Calu3 (cell line): ENCODE data around the gene C17orf58. TPM values are rescaled to one million over a fixed set of nuclear protein-coding genes. Genes with fewer than 3 reads are reported as not detected.

Source experiments
- BruUV-seq: library from RNA; stranded (reverse); fragments of 400-500 nt; replicated peaks from 2 replicates; lab custom pipeline; 2021; lab: Mats Ljungman, UMichigan
- CTCF ChIA-PET: fragments of 300-600 bp; sonication (Branson Sonifier 250); formaldehyde crosslinking; loops from one replicate; lab custom pipeline; 2022; ENCODE audit warnings: antibody characterized with exemption; lab: Charles Lee
- DNase-seq: peaks from one replicate; pipeline ENCODE4 v3.0.0; 2022
- H3K27ac Mint-ChIP-seq: one replicate; pipeline ENCODE4 v1.8.0; 2022; ENCODE audit warnings: mixed read lengths; ENCODE audit not compliant: unreplicated experiment
- H3K27me3 Mint-ChIP-seq: one replicate; pipeline ENCODE4 v1.8.0; 2022; ENCODE audit warnings: mixed read lengths; ENCODE audit not compliant: unreplicated experiment
- H3K36me3 Mint-ChIP-seq: one replicate; pipeline ENCODE4 v1.8.0; 2022; ENCODE audit warnings: mild to moderate bottlenecking, moderate library complexity, mixed read lengths; ENCODE audit not compliant: insufficient read depth, unreplicated experiment
- H3K4me1 Mint-ChIP-seq: one replicate; pipeline ENCODE4 v1.8.0; 2022; ENCODE audit warnings: mild to moderate bottlenecking, low read depth, mixed read lengths; ENCODE audit not compliant: unreplicated experiment
- H3K4me3 Mint-ChIP-seq: one replicate; pipeline ENCODE4 v1.8.0; 2022; ENCODE audit warnings: mild to moderate bottlenecking, low read depth, moderate library complexity, mixed read lengths; ENCODE audit not compliant: unreplicated experiment
- H3K9me3 Mint-ChIP-seq: one replicate; pipeline ENCODE4 v1.8.0; 2022; ENCODE audit warnings: low read depth, mixed read lengths; ENCODE audit not compliant: unreplicated experiment
- intact Hi-C: fragments of 100-400 bp; cut with micrococcal nuclease; formaldehyde crosslinking; loops from one replicate; pipeline ENCODE4 v1.10.0; 2022; ENCODE audit not compliant: unreplicated experiment
- total RNA-seq: library from RNA; stranded (reverse); gene quantifications from 2 replicates; pipeline ENCODE4 v1.2.3, GENCODE V29; 2022
- TF ChIP-seq, protein P1 (sequence below): fragments of 200-600 bp; IDR thresholded peaks from one replicate; pipeline ENCODE4 v1.8.0; 2022; ENCODE audit warnings: antibody characterized with exemption; ENCODE audit not compliant: unreplicated experiment

Gene C17orf58
- total RNA-seq, 1 experiment from 2014 or later = 11.8 TPM

- no peaks in the 10 kb centered on the region for H3K4me1 Mint-ChIP-seq
- H3K27me3 Mint-ChIP-seq = no peaks in the 10 kb centered on the region
- peak; percentile 43 for DNase-seq
- H3K36me3 Mint-ChIP-seq = no peaks in the 10 kb centered on the region
- H3K9me3 Mint-ChIP-seq = no peaks in the 10 kb centered on the region
- TF ChIP-seq, protein P1, sequence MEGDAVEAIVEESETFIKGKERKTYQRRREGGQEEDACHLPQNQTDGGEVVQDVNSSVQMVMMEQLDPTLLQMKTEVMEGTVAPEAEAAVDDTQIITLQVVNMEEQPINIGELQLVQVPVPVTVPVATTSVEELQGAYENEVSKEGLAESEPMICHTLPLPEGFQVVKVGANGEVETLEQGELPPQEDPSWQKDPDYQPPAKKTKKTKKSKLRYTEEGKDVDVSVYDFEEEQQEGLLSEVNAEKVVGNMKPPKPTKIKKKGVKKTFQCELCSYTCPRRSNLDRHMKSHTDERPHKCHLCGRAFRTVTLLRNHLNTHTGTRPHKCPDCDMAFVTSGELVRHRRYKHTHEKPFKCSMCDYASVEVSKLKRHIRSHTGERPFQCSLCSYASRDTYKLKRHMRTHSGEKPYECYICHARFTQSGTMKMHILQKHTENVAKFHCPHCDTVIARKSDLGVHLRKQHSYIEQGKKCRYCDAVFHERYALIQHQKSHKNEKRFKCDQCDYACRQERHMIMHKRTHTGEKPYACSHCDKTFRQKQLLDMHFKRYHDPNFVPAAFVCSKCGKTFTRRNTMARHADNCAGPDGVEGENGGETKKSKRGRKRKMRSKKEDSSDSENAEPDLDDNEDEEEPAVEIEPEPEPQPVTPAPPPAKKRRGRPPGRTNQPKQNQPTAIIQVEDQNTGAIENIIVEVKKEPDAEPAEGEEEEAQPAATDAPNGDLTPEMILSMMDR = peak; percentile 70
- no peak overlapping the region for H3K4me3 Mint-ChIP-seq
- no TSS peak for BruUV-seq
- intact Hi-C loops = no loop called here
- CTCF ChIA-PET = interaction anchor here (0.6 kb wide), 1 partner anchor 44 kb away, joined by 13 read pairs; no protein-coding TSS in a partner anchor
- no peak overlapping the region for H3K27ac Mint-ChIP-seq
These were observed 15.0 kb upstream of the C17orf58 start for GRCh38 chr17:68011199-68011665.

GRCh38 chr17:68006797-68007196 is 10.5 kb upstream of the C17orf58 start:
- no peaks in the 10 kb centered on the region for H3K9me3 Mint-ChIP-seq
- H3K27ac Mint-ChIP-seq = no peak overlapping the region
- no peaks in the 10 kb centered on the region for H3K27me3 Mint-ChIP-seq

GRCh38 chr17:68004201-68004600 is 7.9 kb upstream of the C17orf58 start:
- no peak for DNase-seq
- intact Hi-C loops = no loop called here
- Mint-ChIP-seq H3K9me3 (no peaks in the 10 kb centered on the region), H3K27ac (no peak overlapping the region), H3K4me3 (no peak overlapping the region), H3K36me3 (no peaks in the 10 kb centered on the region), H3K27me3 (no peaks in the 10 kb centered on the region), H3K4me1 (no peaks in the 10 kb centered on the region)
- CTCF ChIA-PET = interaction anchor here (0.7 kb wide), 1 partner anchor 15 kb away, joined by 5 read pairs; no protein-coding TSS in a partner anchor
- TF ChIP-seq, protein P1 = no peak
- BruUV-seq = no TSS peak

More at GRCh38 chr17:68006797-68007196, 10.5 kb upstream of the C17orf58 start:
- BruUV-seq = no TSS peak
- no peak for DNase-seq
- CTCF ChIA-PET = interaction anchor here (0.6 kb wide), 1 partner anchor 1295 kb away, joined by 3 read pairs; no protein-coding TSS in a partner anchor
- intact Hi-C loops = no loop called here
- Mint-ChIP-seq H3K4me1 (no peaks in the 10 kb centered on the region), H3K36me3 (no peaks in the 10 kb centered on the region), H3K4me3 (no peak overlapping the region)
- TF ChIP-seq, protein P1 = no peak

DNA sequence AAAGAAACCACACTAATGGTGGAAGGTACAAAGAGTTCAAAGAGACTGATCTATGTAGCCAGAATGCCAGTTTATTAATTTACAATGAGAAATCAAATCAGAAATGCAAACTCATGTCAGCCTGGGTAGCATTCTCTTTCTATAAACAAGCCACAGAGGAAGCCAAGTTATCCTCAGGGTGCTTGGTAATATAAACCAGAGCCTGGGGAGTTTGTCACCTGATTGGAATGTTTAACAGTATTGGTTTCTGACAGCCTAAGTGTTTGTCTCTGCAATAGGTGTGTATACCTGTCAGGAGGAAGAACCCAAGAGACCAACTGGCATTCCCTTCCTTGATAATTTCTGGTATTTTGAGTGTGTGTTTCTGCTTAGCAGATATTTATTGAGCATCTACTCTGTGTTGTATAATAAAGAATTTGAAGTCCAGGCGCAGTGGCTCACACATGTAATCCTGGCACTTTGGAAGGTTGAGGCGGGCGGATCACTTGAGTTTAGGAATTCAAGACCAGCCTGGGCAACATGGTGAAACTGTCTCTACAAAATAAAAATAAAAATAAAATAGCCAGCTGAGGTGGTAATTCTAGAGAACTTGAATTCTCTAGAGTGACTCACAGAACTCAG is 3.1 kb upstream of the C17orf58 start:
- CTCF ChIA-PET = no interaction called here
- no TSS peak for BruUV-seq
- no peak overlapping the region for H3K27ac Mint-ChIP-seq
- no peak overlapping the region for H3K4me3 Mint-ChIP-seq
- no peak for DNase-seq
- H3K4me1 Mint-ChIP-seq = peaks cover 16% of the 10 kb centered on the region
- TF ChIP-seq, protein P1 = no peak
- no peaks in the 10 kb centered on the region for H3K9me3 Mint-ChIP-seq
- no peaks in the 10 kb centered on the region for H3K27me3 Mint-ChIP-seq
- peaks cover 22% of the 10 kb centered on the region for H3K36me3 Mint-ChIP-seq
- intact Hi-C loops = no loop called here
